A673 (cell line): Measurements from ENCODE around the gene MVB12B. TPM values are rescaled to one million over a fixed set of nuclear protein-coding genes. Genes with fewer than 3 reads are reported as not detected.

Source experiments
- BruUV-seq: library from RNA; stranded (reverse); fragments of 400-500 nt; replicated peaks from 2 replicates; lab custom pipeline; 2021; lab: Mats Ljungman, UMichigan
- CTCF ChIA-PET: fragments of 300-600 bp; sonication (Branson Sonifier 250); formaldehyde crosslinking; loops from one replicate; lab custom pipeline; 2022; ENCODE audit warnings: antibody characterized with exemption; lab: Charles Lee
- POLR2A ChIA-PET: fragments of 300-600 bp; sonication (Branson Sonifier 250); formaldehyde crosslinking; loops from one replicate; lab custom pipeline; 2022; ENCODE audit warnings: antibody characterized with exemption; ENCODE audit not compliant: low non-redundant PET; lab: Charles Lee
- DNase-seq: peaks from one replicate; pipeline ENCODE4 v3.0.0-alpha.2; 2015; ENCODE audit warnings: low spot score
- H3K27ac ChIP-seq: fragments of 200-600 bp; sonication (generic); 2 replicates; pipeline ENCODE4 v1.5.1; 2016; ENCODE audit warnings: mixed run types, low read depth, mild to moderate bottlenecking, mixed read lengths, antibody characterized with exemption, low read length; ENCODE audit not compliant: poor library complexity, severe bottlenecking
- H3K27me3 ChIP-seq: fragments of 200-600 bp; sonication (generic); replicated peaks from 2 replicates; pipeline ENCODE4 v1.6.1; 2017; ENCODE audit warnings: mixed run types, low read depth, mild to moderate bottlenecking, mixed read lengths, antibody characterized with exemption, low read length; ENCODE audit not compliant: insufficient read depth, poor library complexity
- H3K36me3 ChIP-seq: fragments of 200-600 bp; sonication (generic); 2 replicates; pipeline ENCODE4 v1.6.1; 2016; ENCODE audit warnings: mixed run types, mild to moderate bottlenecking, mixed read lengths, antibody characterized with exemption, low read length; ENCODE audit not compliant: insufficient read depth, poor library complexity, severe bottlenecking
- H3K4me1 ChIP-seq: fragments of 200-600 bp; sonication (generic); 2 replicates; pipeline ENCODE4 v1.6.1; 2017; ENCODE audit warnings: mixed run types, mild to moderate bottlenecking, mixed read lengths, antibody characterized with exemption, low read length; ENCODE audit not compliant: insufficient read depth, poor library complexity, severe bottlenecking
- H3K4me3 ChIP-seq: fragments of 200-600 bp; sonication (generic); 2 replicates; pipeline ENCODE4 v1.5.1; 2016; ENCODE audit warnings: low read depth, mixed run types, mild to moderate bottlenecking, mixed read lengths, low read length; ENCODE audit not compliant: poor library complexity, severe bottlenecking
- H3K9me3 ChIP-seq: fragments of 200-600 bp; sonication (generic); 2 replicates; pipeline ENCODE4 v1.6.1; 2016; ENCODE audit warnings: mixed run types, low read depth, mild to moderate bottlenecking, mixed read lengths, antibody characterized with exemption, low read length; ENCODE audit not compliant: poor library complexity, severe bottlenecking
- CTCF ChIP-seq: fragments of 300-800, 200-600 bp; sonication (generic); conservative IDR thresholded peaks from 2 replicates; pipeline ENCODE4 v1.5.1; 2017; ENCODE audit warnings: low read depth, mild to moderate bottlenecking, antibody characterized with exemption, low read length, moderate library complexity, mixed read lengths
- EZH2 ChIP-seq: fragments of 200-600 bp; sonication (generic); IDR thresholded peaks from 2 replicates; pipeline ENCODE4 v1.6.1; 2017; ENCODE audit warnings: borderline replicate concordance, low read depth, mild to moderate bottlenecking, mixed read lengths, antibody characterized with exemption, low read length; ENCODE audit not compliant: poor library complexity, severe bottlenecking
- intact Hi-C: fragments of 100-400 bp; cut with micrococcal nuclease; formaldehyde crosslinking; loops from one replicate; pipeline ENCODE4 v1.10.0; 2022; ENCODE audit not compliant: unreplicated experiment
- total RNA-seq: library from RNA; stranded (reverse); gene quantifications from 2 replicates; pipeline ENCODE4 v1.2.3, GENCODE V29; 2021

The MVB12B gene
- total RNA-seq, 1 experiment from 2014 or later, result 12.3 TPM

- H3K36me3 ChIP-seq, result no peaks in the 10 kb centered on the region
- peaks cover 5% of the 10 kb centered on the region for H3K4me1 ChIP-seq
- ChIA-PET CTCF (no interaction called here), POLR2A (no interaction called here)
- no peaks in the 10 kb centered on the region for H3K9me3 ChIP-seq
- no peaks in the 10 kb centered on the region for H3K27me3 ChIP-seq
- H3K4me3 ChIP-seq, result no peak overlapping the region
- BruUV-seq, result no TSS peak
- no peak for TF ChIP-seq EZH2
- TF ChIP-seq CTCF, result no peak
- H3K27ac ChIP-seq, result no peak overlapping the region
- intact Hi-C loops, result no loop called here
- no peak for DNase-seq
Measured at GRCh38 chr9:126442636-126443035, 116.0 kb downstream of the MVB12B start.

- POLR2A ChIA-PET, result no interaction called here
- intact Hi-C loops, result no loop called here
- BruUV-seq, result no TSS peak
- H3K27ac ChIP-seq, result no peak overlapping the region
- TF ChIP-seq EZH2 (no peak), CTCF (no peak)
- H3K27me3 ChIP-seq, result no peaks in the 10 kb centered on the region
- no peaks in the 10 kb centered on the region for H3K9me3 ChIP-seq
- no peaks in the 10 kb centered on the region for H3K36me3 ChIP-seq
- CTCF ChIA-PET, result no interaction called here
- DNase-seq, result no peak
- no peaks in the 10 kb centered on the region for H3K4me1 ChIP-seq
- H3K4me3 ChIP-seq, result no peak overlapping the region
Measured at GRCh38 chr9:126443144-126443543, 116.5 kb downstream of the MVB12B start.

- H3K4me1 ChIP-seq, result no peaks in the 10 kb centered on the region
- no peaks in the 10 kb centered on the region for H3K36me3 ChIP-seq
- no peaks in the 10 kb centered on the region for H3K9me3 ChIP-seq
- no TSS peak for BruUV-seq
- DNase-seq, result no peak
- TF ChIP-seq CTCF (no peak), EZH2 (no peak)
- CTCF ChIA-PET, result no interaction called here
- intact Hi-C loops, result no loop called here
- POLR2A ChIA-PET, result no interaction called here
- no peak overlapping the region for H3K4me3 ChIP-seq
- H3K27me3 ChIP-seq, result no peaks in the 10 kb centered on the region
- no peak overlapping the region for H3K27ac ChIP-seq
Measured at GRCh38 chr9:126448136-126448535, 121.5 kb downstream of the MVB12B start.
